Breast epithelium (tissue), 4 donors: Measurements from ENCODE around the gene AJM1. TPM values are rescaled to one million over a fixed set of nuclear protein-coding genes. Genes with fewer than 3 reads are reported as not detected.

ENCODE experiments used
- DNase-seq, 2 donors: peaks; one replicate each; pipeline ENCODE4 v3.0.0-alpha.2; 2019; ENCODE audit warnings: low spot score in 2 of 2
- H3K27ac ChIP-seq, 2 donors: fragments of 200-600 bp; sonication (generic) in 1 of 2; one replicate each; pipeline ENCODE4 v1.5.1; 2016 to 2019; ENCODE audit warnings: mild to moderate bottlenecking in 1 of 2
- H3K27me3 ChIP-seq, 2 donors: fragments of 200-600 bp; sonication (generic) in 1 of 2; one replicate each; pipeline versions ENCODE4 v1.5.1 to v1.6.0; 2017 to 2019; ENCODE audit warnings: control low read depth in 1 of 2, mild to moderate bottlenecking in 1 of 2
- H3K36me3 ChIP-seq: fragments of 200-600 bp; one replicate; pipeline ENCODE4 v1.5.1; 2019
- H3K4me1 ChIP-seq, 2 donors: fragments of 200-600 bp; sonication (generic); one replicate each; pipeline ENCODE4 v1.5.1; 2016 to 2019; ENCODE audit warnings: control low read depth in 1 of 2
- H3K4me3 ChIP-seq, 3 donors: fragments of 200-600 bp; sonication (generic); 1 replicate in 2 of 3; 2 replicates in 1 of 3; pipeline ENCODE4 v1.5.1; 2016 to 2019; ENCODE audit warnings: mild to moderate bottlenecking in 3 of 3, moderate library complexity in 2 of 3
- H3K9me3 ChIP-seq, 2 donors: fragments of 200-600 bp; sonication (generic) in 1 of 2; one replicate each; pipeline ENCODE4 v1.5.1; 2016 to 2019; ENCODE audit warnings: control low read depth in 1 of 2
- CTCF ChIP-seq, 3 donors: fragments of 450-650 bp; IDR thresholded peaks; one replicate each; pipeline ENCODE4 v1.5.1; 2016 to 2017; ENCODE audit warnings: antibody characterized with exemption in 3 of 3, mild to moderate bottlenecking in 3 of 3, moderate library complexity in 3 of 3
- POLR2A ChIP-seq: fragments of 450-650 bp; IDR thresholded peaks from one replicate; pipeline ENCODE4 v1.6.1; 2016; ENCODE audit warnings: antibody characterized with exemption, mild to moderate bottlenecking, moderate library complexity
- POLR2AphosphoS5 ChIP-seq, 3 donors: sonication (generic); formaldehyde crosslinking; IDR thresholded peaks; one replicate each; pipeline ENCODE4 v1.6.1; 2017; ENCODE audit warnings: antibody characterized with exemption in 3 of 3
- intact Hi-C: fragments of 100-400 bp; cut with DNase I; formaldehyde crosslinking; loops from one replicate; pipeline ENCODE4 v1.15.1; 2023; ENCODE audit warnings: low total_unique reads
- total RNA-seq, 3 donors: library from RNA; depleted of rRNA; stranded (reverse); fragments of >200 nt; gene quantifications; one replicate each; pipeline ENCODE4 v1.1.0, GENCODE V29; 2016

Gene AJM1
- total RNA-seq, 3 donors from 2014 or later = 1.0 to 2.3 (median 1.1) TPM

- peak overlapping the region; percentile 84 to 96 for H3K27ac ChIP-seq
- intact Hi-C loops = loop anchor here (5.0 kb wide), 1 partner anchor 274 kb away; no protein-coding TSS in a partner anchor
- TF ChIP-seq POLR2A (no peak), POLR2AphosphoS5 (IDR thresholded peaks at IDR 0.05) (no peak), CTCF (IDR thresholded peaks at IDR 0.05) (no peak)
- H3K4me1 ChIP-seq = peaks cover 7 to 26% of the 10 kb centered on the region in 2 donors
- no peaks in the 10 kb centered on the region for H3K36me3 ChIP-seq
- DNase-seq = no peak
- H3K9me3 ChIP-seq = no peaks in the 10 kb centered on the region
- no peaks in the 10 kb centered on the region for H3K27me3 ChIP-seq
- peak overlapping the region; percentile 94 to 100 (median 99) for H3K4me3 ChIP-seq
These were observed 33.5 kb upstream of the AJM1 start for GRCh38 chr9:136808806-136809158.

DNA sequence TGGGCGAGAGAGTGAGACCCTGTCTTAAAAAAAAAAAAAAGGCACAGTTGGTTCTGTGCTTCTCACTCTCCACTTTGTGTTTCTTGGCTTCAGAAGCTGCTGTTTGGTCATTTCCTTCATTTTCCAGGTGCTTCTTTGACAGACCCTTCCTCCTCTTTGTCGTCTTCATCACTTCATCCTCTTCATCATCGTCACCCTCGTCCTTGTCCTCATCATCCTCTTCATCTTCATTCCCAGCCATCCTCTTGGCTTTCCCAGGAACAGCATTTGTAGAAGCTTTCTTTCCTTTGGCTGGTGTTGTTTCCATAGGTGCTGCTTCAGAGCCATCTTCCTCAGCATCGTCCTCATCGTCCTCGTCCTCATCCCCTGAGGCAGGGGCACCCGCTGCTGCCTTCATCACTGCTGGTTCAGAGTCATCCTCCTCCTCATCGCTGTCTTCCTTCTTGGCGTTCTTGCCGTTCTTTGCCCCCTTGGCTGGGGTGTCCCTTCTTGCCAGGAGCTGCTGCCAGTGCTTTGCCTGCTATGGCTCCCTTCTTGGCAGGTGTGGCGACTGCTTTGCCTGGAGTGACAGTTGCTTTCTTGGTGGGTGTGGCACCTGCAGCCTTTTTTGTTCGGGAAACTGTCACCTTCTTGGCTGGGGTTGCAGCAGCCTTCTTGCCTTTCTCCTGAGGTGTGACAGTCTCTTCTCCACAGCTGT, 27.4 kb upstream of the AJM1 start:
- peaks cover 0 to 3% of the 10 kb centered on the region in 2 donors for H3K4me1 ChIP-seq
- intact Hi-C loops = no loop called here
- H3K9me3 ChIP-seq = no peaks in the 10 kb centered on the region
- H3K36me3 ChIP-seq = no peaks in the 10 kb centered on the region
- no peaks in the 10 kb centered on the region for H3K27me3 ChIP-seq
- TF ChIP-seq POLR2A (no peak), POLR2AphosphoS5 (IDR thresholded peaks at IDR 0.05) (no peak), CTCF (IDR thresholded peaks at IDR 0.05) (no peak)
- H3K27ac ChIP-seq = no peak overlapping the region
- H3K4me3 ChIP-seq = no peak overlapping the region
- no peak for DNase-seq

GRCh38 chr9:136815422-136815782, 26.9 kb upstream of the AJM1 start:
- Histone ChIP-seq H3K27ac (no peak overlapping the region), H3K4me1 (no peaks in the 10 kb centered on the region), H3K9me3 (no peaks in the 10 kb centered on the region), H3K36me3 (no peaks in the 10 kb centered on the region), H3K27me3 (no peaks in the 10 kb centered on the region), H3K4me3 (no peak overlapping the region)
- DNase-seq = no peak
- TF ChIP-seq POLR2AphosphoS5 (IDR thresholded peaks at IDR 0.05) (no peak), CTCF (IDR thresholded peaks at IDR 0.05) (no peak), POLR2A (no peak)
- intact Hi-C loops = no loop called here

- TF ChIP-seq CTCF (IDR thresholded peaks at IDR 0.05) (no peak), POLR2AphosphoS5 (IDR thresholded peaks at IDR 0.05) (no peak), POLR2A (no peak)
- Histone ChIP-seq H3K27ac (no peak overlapping the region), H3K4me1 (no peaks in the 10 kb centered on the region), H3K9me3 (no peaks in the 10 kb centered on the region), H3K27me3 (no peaks in the 10 kb centered on the region), H3K4me3 (peak overlapping the region; percentile 31 to 57 (median 36)), H3K36me3 (peaks cover 6% of the 10 kb centered on the region)
- no peak for DNase-seq
- intact Hi-C loops = no loop called here
These were observed 21.1 kb upstream of the AJM1 start for GRCh38 chr9:136820971-136821825.
